NOMO-1 (cell line): Measurements from ENCODE around the gene RETNLB.

Experiments used
- DNase-seq, 2 experiments: peaks; one replicate each; lab custom pipeline; 2025; ENCODE audit not compliant: unreplicated experiment in 2 of 2; lab: John Stamatoyannopoulos, UW

RETNLB gene, protein sequence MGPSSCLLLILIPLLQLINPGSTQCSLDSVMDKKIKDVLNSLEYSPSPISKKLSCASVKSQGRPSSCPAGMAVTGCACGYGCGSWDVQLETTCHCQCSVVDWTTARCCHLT

DNA sequence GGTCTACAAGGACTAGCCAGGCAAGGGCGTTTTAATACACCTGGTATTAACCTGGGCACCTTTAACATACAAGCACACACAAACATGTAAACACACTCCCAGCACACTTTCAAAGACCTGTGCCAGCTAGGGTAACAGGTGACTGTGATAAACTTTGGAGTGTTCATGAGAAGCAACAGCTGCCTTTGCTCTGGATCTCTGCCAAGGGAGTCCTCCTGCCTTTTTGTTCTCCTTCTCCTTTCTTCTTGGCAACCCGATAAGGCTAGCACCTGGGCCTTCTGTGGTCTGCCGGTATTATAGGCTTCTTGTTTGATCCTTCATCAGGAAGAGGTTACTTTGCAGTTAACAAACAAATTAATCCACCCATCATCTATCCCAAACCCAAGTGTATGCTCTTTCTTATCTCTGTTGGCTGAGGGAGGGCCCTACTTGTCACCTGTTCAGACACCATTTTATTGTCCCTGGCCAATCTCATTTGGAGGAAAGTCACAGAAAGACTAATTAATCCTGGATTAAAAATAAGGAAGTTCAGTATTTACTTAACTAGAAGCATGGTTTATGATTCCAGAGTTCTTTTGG, at the start of gene RETNLB:
Gene RETNLB (minus strand): TSS at position 7 of the 579 bp plus-strand sequence. CDS start 225 bp downstream, outside the sequence.
- no peak for DNase-seq

DNA sequence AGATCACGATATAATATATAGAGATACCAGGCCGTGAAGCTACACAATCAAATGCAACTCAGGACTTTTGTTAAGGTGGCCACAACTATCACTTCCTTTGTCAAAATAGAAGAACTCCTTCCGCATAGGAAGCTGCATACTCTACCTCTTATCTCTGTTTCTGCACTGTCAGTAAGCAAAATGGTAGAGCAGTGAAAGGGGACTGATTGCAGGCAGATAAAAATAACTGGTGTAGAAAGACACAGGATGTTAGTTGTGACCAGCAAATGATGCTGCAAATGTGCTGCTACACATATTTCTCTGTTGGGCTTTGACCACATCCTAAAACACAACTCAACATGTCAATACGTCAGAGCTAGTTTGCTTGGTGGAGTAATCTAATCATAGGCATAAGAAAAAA, 49.1 kb upstream of the RETNLB start:
- no peak for DNase-seq

DNA sequence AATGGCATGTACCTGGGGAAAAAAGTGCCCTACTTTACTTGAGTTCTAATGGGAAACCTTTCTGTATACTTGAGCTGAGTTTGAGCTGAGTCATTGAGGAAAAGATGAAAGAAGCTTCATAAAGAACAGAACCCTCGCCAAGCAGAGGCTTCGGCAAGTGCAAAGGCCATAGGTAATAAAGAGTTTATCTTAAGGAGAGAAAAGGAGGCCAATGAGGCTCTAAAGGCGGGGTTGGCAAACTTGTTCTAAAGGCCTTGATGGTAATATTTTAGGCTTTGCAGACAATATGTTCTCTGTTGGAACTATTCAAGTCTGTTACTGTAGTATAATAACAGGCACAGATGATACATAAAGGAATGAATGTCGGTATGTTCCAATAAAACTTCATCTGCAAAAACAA, 47.8 kb upstream of the RETNLB start:
- DNase-seq, result no peak

DNA sequence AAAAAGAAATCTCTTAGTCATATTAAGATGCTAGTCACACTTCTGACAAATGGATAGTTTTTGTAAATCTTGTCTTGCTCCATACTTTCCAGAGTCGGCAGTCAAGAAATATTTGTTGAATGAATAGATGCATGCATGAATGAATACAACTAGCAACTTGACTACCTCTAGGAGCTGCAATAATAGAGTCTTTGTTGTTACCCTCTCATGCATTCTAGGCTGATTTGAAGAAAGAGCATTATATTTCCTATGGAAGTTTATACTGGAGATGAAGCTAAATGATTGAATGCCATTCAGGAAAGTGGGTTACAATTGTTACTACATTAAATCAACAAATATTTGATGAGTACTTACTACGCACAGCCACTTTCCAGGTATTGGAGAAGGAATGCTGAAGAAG, 47.2 kb upstream of the RETNLB start:
- no peak for DNase-seq

DNA sequence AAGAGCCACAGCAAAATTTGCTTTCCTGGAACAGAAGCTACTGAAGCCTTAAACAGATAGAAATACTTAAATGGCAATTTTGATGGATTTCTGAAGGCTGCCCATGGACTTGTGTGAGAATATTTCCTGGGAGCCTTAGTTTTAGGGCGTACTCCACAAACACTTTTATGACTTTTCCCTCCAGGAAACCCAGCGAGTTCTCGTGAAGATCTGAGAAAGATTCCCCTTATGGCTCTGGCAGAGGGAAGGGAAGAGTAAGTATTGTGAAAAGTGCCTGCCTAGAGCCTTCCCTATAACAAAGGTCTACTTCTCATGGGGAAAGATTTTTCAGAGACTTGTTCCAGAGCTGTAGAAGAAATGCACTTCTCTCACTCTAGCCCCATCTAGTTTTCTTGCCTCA, 34.3 kb upstream of the RETNLB start:
- no peak for DNase-seq

DNA sequence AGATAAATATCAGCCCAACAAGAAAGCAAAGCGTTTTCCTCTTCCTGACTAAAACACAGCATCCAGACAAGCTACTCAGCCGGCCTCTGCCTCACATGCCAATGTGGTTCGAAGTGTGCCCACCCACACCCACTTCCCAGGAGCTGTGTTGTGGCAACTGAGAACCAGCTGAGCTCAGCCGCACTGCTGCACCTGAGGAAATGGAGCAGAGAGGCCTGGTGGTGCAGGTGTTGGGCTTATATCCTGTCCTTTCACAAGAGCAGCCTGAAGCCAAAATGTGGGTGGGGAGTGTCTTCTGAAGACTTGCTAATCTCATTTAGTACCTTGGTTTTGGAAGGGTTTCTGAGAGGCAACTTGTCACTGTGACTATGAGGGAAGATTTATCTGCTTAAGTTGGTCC, 23.0 kb upstream of the RETNLB start:
- DNase-seq, result no peak

DNA sequence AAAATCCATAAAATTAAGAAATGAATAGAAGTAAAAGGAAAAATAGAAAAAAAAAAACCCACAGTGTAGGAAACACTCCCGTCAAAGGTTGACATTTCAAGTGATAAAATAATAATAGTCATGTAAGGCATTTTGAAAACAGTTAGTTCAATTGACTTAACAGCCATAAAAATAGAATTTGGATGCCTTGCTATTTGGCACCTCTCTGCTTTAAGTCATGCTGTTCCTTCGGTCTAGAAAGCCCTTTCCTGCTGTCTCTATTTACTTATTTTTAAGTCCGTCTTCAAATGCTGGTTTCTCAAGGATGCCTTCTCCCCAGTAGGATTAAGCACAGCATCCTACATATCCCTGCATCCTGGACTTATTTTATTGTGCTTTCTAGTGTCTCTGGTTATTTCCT, 22.3 kb upstream of the RETNLB start:
- no peak for DNase-seq

DNA sequence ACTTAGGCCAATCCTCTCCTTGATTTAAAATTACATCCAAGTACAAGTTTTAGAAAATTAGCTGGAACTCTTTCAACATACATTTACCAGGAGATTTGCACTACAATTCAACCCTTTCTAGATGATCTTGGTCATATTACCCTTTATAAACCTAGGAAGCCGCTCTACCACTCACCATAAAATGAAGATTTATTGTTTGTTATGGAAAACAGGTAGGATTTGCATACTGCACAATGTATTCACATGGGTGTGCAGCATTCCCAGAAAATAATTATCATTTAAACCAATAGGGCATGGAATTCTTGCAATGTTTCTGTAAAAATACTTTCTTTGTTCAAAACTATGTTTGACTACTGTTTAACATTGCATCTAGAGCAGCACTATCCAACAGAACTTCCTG, 18.4 kb upstream of the RETNLB start:
- no peak for DNase-seq

DNA sequence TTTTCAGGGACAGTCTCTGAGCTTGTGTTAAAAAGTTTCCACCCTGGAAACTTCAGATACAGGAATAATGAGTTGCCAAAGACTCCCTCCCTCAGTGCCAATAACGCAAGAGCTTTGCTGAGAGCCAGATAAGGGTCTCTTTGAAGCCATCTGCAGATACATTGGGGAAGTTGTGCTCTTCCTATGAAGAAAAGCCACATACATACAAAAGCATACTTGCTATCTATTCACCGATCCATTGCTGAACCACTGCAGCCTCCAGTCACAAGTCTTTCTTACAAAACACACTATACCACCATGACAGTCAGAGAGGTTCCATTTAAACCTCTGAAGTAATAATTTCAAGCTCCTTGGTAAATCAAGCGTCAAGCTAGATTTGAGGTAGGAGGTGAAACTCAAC, 10.0 kb upstream of the RETNLB start:
- DNase-seq, result no peak

DNA sequence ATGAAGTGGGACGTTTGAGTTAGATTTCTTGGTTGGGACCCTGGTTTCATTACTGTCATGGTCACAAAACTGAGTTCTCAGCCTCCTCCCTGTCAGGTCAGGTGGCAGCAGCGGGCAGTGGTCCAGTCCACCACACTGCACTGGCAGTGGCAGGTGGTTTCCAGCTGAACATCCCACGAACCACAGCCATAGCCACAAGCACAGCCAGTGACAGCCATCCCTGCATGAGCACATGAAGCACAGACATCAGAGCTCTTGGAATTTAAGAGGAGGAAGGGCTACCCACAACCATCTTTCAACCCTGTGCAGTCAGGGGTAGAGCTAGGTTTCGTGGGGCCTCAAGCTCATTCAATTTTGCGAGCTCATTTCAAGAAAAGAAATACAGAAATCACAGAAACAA, 1.5 kb downstream of the RETNLB start:
- DNase-seq, result no peak

DNA sequence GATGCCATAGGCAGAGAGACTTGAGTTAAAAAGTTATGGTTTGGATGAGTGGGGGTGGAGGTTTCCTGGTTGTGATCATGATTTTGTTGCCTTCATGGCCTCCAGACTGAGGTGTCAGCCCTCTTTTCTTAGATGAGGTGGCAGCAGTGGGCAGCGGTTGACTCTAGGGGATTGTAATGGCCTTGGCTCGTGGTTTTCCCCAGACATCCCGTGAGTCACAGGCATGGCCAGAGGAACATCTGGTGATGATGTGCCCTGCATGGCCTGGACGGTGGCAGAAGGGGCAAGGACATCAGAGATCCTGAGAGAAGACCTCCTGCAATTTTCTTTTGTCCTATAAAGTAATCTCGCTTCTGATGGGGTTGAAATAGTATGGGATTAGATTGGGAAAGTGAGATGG, 12.4 kb downstream of the RETNLB start:
- DNase-seq, result no peak

DNA sequence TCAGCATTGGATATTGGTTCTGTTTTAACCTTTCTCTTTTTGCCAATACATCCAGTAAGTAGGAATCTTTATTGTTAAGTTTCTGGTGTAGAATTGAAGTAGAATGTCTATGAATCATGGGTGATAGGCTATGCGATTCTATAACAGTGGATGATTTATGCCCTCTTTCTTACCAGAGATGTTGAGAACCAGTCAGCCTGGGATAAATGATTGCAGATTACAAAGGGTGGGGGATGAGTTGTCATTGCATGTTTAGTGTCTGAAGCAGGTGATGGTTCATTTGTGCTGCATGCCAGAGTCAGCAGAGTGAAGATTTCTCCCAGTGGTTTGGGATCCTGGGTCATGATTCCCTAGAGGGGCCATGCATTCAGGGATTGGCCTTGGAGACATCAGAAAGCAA, 14.3 kb downstream of the RETNLB start:
- no peak for DNase-seq

DNA sequence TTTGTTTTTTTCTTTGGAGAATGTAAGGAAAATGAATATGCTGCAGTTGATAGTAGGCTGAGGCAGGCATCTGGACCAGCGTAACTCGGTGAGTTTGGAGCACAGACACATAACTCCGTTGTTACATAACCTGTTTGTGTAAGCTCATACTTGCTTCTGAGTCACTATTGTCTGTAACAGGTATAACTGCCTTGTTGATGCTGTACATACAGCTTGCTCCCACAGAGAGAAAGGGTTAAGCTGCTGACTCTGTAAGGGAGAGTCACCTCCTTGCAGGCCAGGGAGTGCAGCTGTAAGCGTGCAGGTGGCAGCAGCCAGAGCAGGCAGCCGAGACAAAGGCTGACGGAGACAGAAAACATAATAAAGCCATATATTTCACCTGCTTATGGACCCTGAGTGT, 20.4 kb downstream of the RETNLB start:
- no peak for DNase-seq

DNA sequence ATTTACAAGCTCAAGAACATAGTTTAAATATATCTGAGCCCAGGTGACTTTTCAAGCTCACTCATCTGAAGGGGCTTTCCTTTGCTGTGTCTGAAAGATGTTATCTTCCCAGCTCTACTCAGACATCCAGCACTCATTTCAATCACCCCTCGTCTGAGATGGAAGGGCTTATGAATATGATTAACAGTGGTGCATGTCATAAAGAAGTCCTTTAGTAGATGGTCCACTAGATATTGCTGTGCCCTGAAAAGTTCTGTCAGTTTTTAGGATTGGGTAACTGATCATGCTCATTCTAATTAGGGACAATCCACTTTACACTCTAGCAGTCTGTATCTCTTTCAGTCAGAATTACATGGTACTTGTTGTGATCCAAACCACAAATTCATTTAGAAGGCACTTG, 28.3 kb downstream of the RETNLB start:
- DNase-seq, result no peak

DNA sequence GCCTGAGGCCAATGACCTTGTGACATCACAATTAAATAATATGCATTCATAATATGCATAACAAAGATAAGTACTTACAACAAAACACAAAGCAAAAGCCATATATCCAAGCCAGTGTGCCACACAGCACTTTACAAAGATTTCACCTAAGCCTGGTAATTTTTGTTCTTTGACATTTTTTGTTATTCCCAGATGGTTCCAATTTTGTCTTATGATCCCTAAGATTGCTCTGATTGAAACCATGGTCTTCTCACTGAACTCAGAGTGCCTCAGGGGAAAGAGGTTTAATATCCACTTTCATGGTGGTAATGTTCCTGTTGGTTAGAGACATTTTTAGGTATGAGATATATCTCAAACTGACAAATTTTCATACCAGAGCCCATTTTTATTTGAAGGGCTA, 29.1 kb downstream of the RETNLB start:
- DNase-seq, result no peak

DNA sequence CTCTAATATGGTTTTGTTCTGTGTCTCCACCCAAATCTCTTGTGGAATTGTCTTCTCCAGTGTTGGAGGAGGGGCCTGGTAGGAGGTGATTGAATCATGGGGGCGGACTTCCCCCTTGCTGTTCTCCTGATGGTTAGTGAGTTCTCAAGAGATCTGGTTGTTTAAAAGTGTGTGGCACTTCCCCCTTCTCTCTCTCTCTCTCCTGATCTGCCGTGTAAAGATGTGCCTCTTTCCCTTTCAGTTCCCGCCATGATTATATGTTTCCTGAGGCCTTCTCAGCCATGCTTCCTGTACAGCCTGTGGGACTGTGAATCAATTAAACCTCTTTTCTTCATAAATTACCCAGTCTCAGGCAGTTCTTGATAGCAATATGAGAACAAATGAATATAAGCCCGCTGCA, 33.1 kb downstream of the RETNLB start:
- peak in 1 of 2 experiments; percentile 1 for DNase-seq

DNA sequence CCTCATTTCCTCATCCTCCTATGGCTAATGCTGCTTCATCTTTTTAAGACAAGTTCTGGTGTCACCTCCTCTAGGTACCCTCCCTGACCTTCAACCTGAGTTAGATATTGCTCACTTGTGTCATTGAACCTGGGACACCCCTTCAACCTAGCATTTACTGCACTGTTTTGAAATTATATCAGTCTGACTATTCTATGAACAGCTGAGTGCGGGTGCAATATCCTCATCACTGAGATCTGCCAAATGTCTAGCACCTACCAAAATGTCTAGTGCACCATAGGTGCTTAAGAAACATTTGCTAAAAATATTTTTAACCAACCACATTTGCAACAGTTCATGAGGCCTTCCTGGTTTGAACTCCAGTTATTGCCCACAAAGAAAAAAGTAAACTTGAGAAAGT, 34.5 kb downstream of the RETNLB start:
- no peak for DNase-seq

DNA sequence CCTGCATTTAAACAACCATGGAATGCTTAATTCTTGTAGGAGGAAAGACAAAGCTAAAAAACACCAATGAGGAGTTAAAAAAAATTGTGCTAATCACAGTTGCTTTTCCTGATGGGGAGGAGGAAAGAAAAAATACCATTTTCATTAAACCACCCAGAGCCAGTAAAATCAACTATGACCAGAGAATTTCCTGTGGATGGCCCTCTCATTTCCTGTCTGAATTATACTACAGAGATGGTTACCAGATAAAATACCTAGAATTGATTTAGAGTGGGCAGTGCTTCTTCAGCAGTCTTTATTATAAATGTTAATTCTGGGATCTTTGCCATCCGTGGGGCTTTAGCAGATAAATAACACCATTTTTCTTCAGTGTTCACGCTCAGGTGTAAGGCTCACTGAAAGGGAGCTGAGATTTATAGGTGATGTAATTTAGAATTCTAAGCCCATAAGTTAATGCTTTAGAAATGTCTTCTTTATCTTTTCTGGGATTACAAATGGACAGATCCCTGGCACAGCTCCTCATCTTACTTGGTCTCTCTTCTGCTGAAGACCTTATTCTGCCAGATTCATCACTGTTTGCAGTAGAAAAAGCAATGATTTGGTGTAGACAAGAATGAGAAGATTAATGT, 37.9 kb downstream of the RETNLB start:
- DNase-seq, result no peak

DNA sequence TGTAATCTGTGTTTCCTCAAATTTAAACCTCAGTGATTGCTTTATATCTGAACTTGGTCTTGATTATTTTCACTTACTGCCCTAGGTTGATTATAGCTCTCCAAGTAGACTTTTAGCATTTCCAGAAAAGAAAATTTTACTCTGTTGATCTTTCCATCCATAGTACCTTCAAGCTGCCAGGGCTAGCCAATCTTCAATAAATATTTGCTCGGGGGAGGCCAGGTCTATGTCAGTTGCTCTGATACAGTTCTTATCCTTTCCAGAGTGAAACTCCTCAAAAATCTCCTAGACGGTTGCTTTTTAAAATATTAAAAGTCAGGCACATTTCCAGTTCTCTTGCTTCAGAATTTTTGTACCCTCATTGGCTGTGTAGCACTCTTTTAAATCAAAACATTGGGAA, 38.8 kb downstream of the RETNLB start:
- no peak for DNase-seq

DNA sequence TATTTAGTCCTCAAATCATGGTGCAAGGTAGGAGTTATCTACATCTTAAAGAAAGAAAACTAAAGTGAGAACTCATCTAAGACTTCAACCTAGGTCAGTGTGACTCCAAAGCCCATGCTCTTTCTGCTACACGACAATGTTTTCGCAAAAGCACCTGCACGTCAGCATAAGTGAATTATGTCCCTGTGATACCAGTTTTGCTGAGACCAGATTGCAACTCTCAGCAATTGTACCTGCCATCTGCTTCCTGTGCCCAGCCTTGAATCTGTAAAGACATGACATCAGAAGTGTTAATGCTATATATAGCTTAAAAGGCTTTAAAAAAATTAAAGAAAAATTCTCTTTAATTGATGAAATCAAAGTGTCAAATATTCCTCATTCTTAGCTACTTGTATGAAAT, 43.4 kb downstream of the RETNLB start:
- DNase-seq, result no peak

DNA sequence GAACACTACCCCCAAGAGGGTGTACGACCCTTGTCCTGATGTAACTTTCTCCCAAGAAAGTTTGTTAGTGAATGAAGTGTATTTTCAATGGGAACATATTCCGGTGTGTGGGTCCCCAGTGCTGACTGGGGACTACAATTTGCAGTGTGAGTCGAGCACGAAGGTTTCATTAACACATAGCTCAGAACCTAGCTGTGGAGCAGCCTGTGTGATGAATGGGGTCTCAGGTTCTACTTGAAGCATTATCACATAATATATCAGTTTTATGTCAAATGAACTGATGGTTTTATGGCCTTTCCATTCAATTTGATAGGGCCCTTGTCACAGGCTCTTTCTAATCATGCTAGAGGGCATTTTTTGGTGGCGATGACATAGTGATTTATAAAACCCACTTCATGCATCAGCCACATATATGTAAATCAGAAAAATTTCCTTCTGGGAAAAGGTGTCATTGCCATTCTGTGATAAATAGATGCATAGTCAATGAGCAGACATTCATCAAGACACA, 44.1 kb downstream of the RETNLB start:
- no peak for DNase-seq
